Prostate gland (tissue), 2 donors: ENCODE data around the gene DDAH1. TPM values are rescaled to one million over a fixed set of nuclear protein-coding genes. Genes with fewer than 3 reads are reported as not detected.

Experiments
- DNase-seq: peaks from one replicate; pipeline ENCODE4 v3.0.0-alpha.2; 2019; ENCODE audit warnings: low spot score
- H3K27ac ChIP-seq, 2 donors: fragments of 200-600 bp; sonication (generic); 2 replicates each; pipeline ENCODE4 v1.5.1; 2017 to 2019
- H3K27me3 ChIP-seq: fragments of 200-600 bp; sonication (generic); replicated peaks from 2 replicates; pipeline ENCODE4 v1.5.1; 2019; ENCODE audit not compliant: insufficient read depth
- H3K36me3 ChIP-seq, 2 donors: fragments of 200-600 bp; sonication (generic); 1 replicate in 1 of 2; 2 replicates in 1 of 2; pipeline versions ENCODE4 v1.5.1 to v1.8.1; 2017 to 2019
- H3K4me1 ChIP-seq: fragments of 200-600 bp; sonication (generic); replicated peaks from 2 replicates; pipeline ENCODE4 v1.5.1; 2019
- H3K4me3 ChIP-seq, 2 donors: fragments of 200-600 bp; sonication (generic); 2 replicates each; pipeline ENCODE4 v1.5.1; 2017 to 2019
- H3K9me3 ChIP-seq: fragments of 200-600 bp; sonication (generic); 2 replicates; pipeline ENCODE4 v1.5.1; 2017
- CTCF ChIP-seq, 4 experiments: fragments of 200-600 bp in 2 of 4; fragments of 450-650 bp in 2 of 4; sonication (generic) in 2 of 4; IDR thresholded peaks; 1 replicate in 3 of 4; 2 replicates in 1 of 4; pipeline ENCODE4 v1.5.1; 2016 to 2019; ENCODE audit warnings: antibody characterized with exemption in 4 of 4, mild to moderate bottlenecking in 2 of 4, moderate library complexity in 2 of 4
- POLR2A ChIP-seq: fragments of 450-650 bp; IDR thresholded peaks from one replicate; pipeline ENCODE4 v1.6.1; 2016; ENCODE audit warnings: antibody characterized with exemption, mild to moderate bottlenecking
- POLR2AphosphoS5 ChIP-seq: sonication (generic); formaldehyde crosslinking; IDR thresholded peaks from one replicate; pipeline ENCODE4 v1.6.1; 2017; ENCODE audit warnings: antibody characterized with exemption
- WGBS: methylation state at CpG from one replicate; pipeline ENCODE4 v1.1.5; 2018; 5-methylcytosine and 5-hydroxymethylcytosine counted together
- intact Hi-C: fragments of 100-400 bp; cut with DNase I; formaldehyde crosslinking; loops from one replicate; pipeline ENCODE4 v1.14.2; 2022
- total RNA-seq, 2 donors: library from RNA; depleted of rRNA; stranded (reverse); fragments of >200 nt; gene quantifications; one replicate each; pipeline ENCODE4 v1.1.0, GENCODE V29; 2016

DDAH1 gene
- total RNA-seq, 2 donors from 2014 or later: 61.6 to 70.7 TPM

DNA sequence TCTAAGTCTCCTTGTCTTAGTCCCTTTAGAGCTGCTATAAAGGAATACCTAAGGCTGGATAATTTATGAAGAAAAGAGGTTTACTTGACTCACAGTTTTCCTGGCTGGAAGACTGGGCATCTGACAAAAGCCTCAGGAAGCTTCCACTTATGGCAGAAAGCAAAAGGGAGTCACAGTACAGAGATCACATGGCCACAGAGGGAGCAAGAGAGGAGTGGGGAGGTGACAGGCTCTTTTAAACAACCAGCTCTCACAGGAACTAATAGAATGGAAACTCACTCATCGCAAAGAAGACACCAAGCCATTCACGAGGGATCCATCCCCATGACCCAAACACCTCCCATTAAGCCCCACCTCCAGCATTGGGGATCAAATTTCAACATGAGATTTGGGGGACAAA, 68.8 kb downstream of the DDAH1 start:
- H3K36me3 ChIP-seq: no peaks in the 10 kb centered on the region
- 96% methylated on average over 2 of the region's 2 CpGs for WGBS
- H3K4me1 ChIP-seq: no peaks in the 10 kb centered on the region
- no peak for TF ChIP-seq POLR2AphosphoS5
- TF ChIP-seq CTCF (IDR thresholded peaks at IDR 0.05): no peak
- no peak for TF ChIP-seq POLR2A
- H3K4me3 ChIP-seq: no peak overlapping the region
- intact Hi-C loops: loop anchor here (5.0 kb wide), 1 partner anchor 84 kb away; no protein-coding TSS in a partner anchor
- DNase-seq: no peak
- no peak overlapping the region for H3K27ac ChIP-seq
- no peaks in the 10 kb centered on the region for H3K9me3 ChIP-seq
- H3K27me3 ChIP-seq: no peaks in the 10 kb centered on the region

DNA sequence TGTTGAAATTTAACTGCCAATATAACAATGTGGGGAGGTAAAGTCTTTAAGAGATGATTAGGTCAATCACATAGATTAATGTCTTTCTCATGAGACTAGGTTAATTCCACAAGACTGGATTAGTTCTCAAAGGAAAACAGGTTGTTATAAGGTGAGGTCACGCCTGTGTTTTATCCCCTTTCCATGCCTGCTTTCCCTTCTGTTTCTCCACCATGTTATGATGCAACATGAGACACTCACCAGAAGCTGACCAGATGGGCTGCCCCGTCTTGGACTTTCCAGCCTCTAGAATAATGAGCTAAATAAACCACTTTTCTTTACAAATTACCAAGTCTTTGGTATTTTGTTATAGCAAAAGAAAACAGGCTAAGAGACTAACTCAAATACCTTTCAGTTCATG, 70.8 kb downstream of the DDAH1 start:
- intact Hi-C loops: no loop called here
- 91% methylated on average over 2 of the region's 2 CpGs for WGBS

DNA sequence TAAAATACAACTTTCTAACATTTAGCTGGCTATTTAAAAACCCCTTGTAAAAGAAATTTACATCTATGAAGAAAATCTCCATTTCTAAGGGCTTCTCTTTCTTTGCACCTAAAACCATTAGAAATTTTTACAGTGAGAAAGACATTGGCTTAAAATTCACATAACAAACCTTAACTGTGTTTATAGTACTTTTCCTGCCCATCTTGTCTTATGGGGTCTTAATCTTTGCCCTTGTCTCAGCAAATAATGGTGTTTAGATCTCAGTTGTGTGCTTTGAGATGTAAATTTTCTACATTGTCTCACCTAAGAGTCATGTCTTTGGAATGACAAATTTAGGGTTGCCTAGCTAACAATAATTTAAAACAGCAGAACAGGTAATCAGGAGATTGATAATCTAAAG, 71.5 kb downstream of the DDAH1 start:
- Histone ChIP-seq H3K9me3 (no peaks in the 10 kb centered on the region), H3K36me3 (no peaks in the 10 kb centered on the region), H3K27ac (no peak overlapping the region), H3K27me3 (no peaks in the 10 kb centered on the region), H3K4me3 (no peak overlapping the region), H3K4me1 (no peaks in the 10 kb centered on the region)
- TF ChIP-seq POLR2A: no peak
- no peak for TF ChIP-seq CTCF (IDR thresholded peaks at IDR 0.05)
- no peak for TF ChIP-seq POLR2AphosphoS5
- no peak for DNase-seq
- intact Hi-C loops: no loop called here

More for the DNA sequence above, 70.8 kb downstream of the DDAH1 start:
- Histone ChIP-seq H3K4me3 (no peak overlapping the region), H3K4me1 (no peaks in the 10 kb centered on the region), H3K27me3 (no peaks in the 10 kb centered on the region), H3K27ac (no peak overlapping the region), H3K9me3 (no peaks in the 10 kb centered on the region), H3K36me3 (no peaks in the 10 kb centered on the region)
- no peak for DNase-seq
- no peak for TF ChIP-seq POLR2AphosphoS5
- no peak for TF ChIP-seq CTCF (IDR thresholded peaks at IDR 0.05)
- TF ChIP-seq POLR2A: no peak

GRCh38 chr1:85388416-85388815, 76.5 kb downstream of the DDAH1 start:
- Histone ChIP-seq H3K9me3 (no peaks in the 10 kb centered on the region), H3K27ac (no peak overlapping the region), H3K27me3 (no peaks in the 10 kb centered on the region), H3K36me3 (no peaks in the 10 kb centered on the region), H3K4me3 (no peak overlapping the region), H3K4me1 (no peaks in the 10 kb centered on the region)
- no peak for TF ChIP-seq CTCF (IDR thresholded peaks at IDR 0.05)
- TF ChIP-seq POLR2A: no peak
- TF ChIP-seq POLR2AphosphoS5: no peak
- intact Hi-C loops: no loop called here
- DNase-seq: no peak

- Histone ChIP-seq H3K4me3 (no peak overlapping the region), H3K27ac (no peak overlapping the region), H3K36me3 (no peaks in the 10 kb centered on the region), H3K4me1 (no peaks in the 10 kb centered on the region), H3K27me3 (no peaks in the 10 kb centered on the region), H3K9me3 (no peaks in the 10 kb centered on the region)
- intact Hi-C loops: no loop called here
- no peak for DNase-seq
- TF ChIP-seq CTCF (IDR thresholded peaks at IDR 0.05): no peak
- no peak for TF ChIP-seq POLR2AphosphoS5
- no peak for TF ChIP-seq POLR2A
- WGBS: 54% methylated on average over 2 of the region's 2 CpGs
Observed at GRCh38 chr1:85387781-85388180, 77.2 kb downstream of the DDAH1 start.
